Kidney (tissue), 14 donors: ENCODE measurements around the gene ATXN10. TPM values are rescaled to one million over a fixed set of nuclear protein-coding genes. Genes with fewer than 3 reads are reported as not detected.

Source experiments
- DNase-seq, 5 donors: peaks; one replicate each; pipeline ENCODE4 v3.0.0-alpha.2; 2013 to 2020
- FAIRE-seq: peaks from 2 replicates; lab custom pipeline; 2012; peaks lifted over from hg19 to GRCh38; lab: Jason Lieb, UNC
- H3K27ac ChIP-seq, 2 donors: one replicate each; pipeline ENCODE4 v1.7.0; 2013; ENCODE audit warnings: low read depth in 2 of 2, low read length in 2 of 2, inconsistent platforms in 1 of 2
- H3K27me3 ChIP-seq: one replicate; pipeline ENCODE4 v1.7.1; 2013; ENCODE audit warnings: low read length, inconsistent platforms; ENCODE audit not compliant: control insufficient read depth, insufficient read depth
- H3K36me3 ChIP-seq, 3 donors: one replicate each; pipeline versions ENCODE4 v1.7.0 to v1.7.1; 2013; ENCODE audit warnings: low read length in 3 of 3, control low read depth in 1 of 3, inconsistent platforms in 1 of 3; ENCODE audit not compliant: insufficient read depth in 3 of 3, control insufficient read depth in 2 of 3
- H3K4me1 ChIP-seq, 3 donors: one replicate each; pipeline versions ENCODE4 v1.7.0 to v1.7.1; 2013; ENCODE audit warnings: low read length in 3 of 3, inconsistent platforms in 1 of 3, low read depth in 1 of 3; ENCODE audit not compliant: control insufficient read depth in 2 of 3, insufficient read depth in 2 of 3
- H3K4me3 ChIP-seq, 3 donors: one replicate each; pipeline versions ENCODE4 v1.7.0 to v1.8.1; 2013; ENCODE audit warnings: low read length in 3 of 3, control low read depth in 1 of 3, inconsistent platforms in 1 of 3
- H3K9ac ChIP-seq, 3 donors: one replicate each; pipeline versions ENCODE4 v1.7.0 to v1.7.1; 2013; ENCODE audit warnings: low read length in 3 of 3, control low read depth in 1 of 3, inconsistent platforms in 1 of 3
- H3K9me3 ChIP-seq, 3 donors: one replicate each; pipeline versions ENCODE4 v1.7.0 to v1.7.1; 2013; ENCODE audit warnings: low read length in 3 of 3, control low read depth in 1 of 3, inconsistent platforms in 1 of 3; ENCODE audit not compliant: control insufficient read depth in 2 of 3, insufficient read depth in 1 of 3
- CTCF ChIP-seq: IDR thresholded peaks from 3 replicates; pipeline ENCODE4 v1.5.1; 2012; ENCODE audit warnings: mild to moderate bottlenecking, moderate library complexity, borderline replicate concordance; ENCODE audit not compliant: insufficient read depth; ENCODE audit errors: extremely low read depth
- intact Hi-C: fragments of 100-400 bp; cut with DNase I; formaldehyde crosslinking; loops from one replicate; pipeline ENCODE4 v1.11.1; 2022
- polyA plus RNA-seq: library from polyadenylated mRNA; stranded (reverse); fragments of 350-450 nt; fragmentation: Illumina TruSeq; extraction: RNeasy Lipid Tissue Mini Kit (QIAGEN cat#74804); gene quantifications from one replicate; pipeline ENCODE4 v1.2.3, GENCODE V29; 2014; ENCODE audit warnings: low read depth, low replicate concordance; ENCODE audit not compliant: insufficient read depth
- total RNA-seq: library from RNA; stranded (reverse); fragmentation: NEBNext Ultra II Directional; extraction: Animal tissue kit (Norgen Biotek cat#: 25700); gene quantifications from one replicate; pipeline ENCODE4 v1.2.1, GENCODE V29; 2021
- donor health status: control.
- donor health status: control.
- donor health status: control.
- donor health status: control.
- donor health status: control.
- donor health status: DM: yes; HTN: yes; CAD: no.
- donor health status: Normal renal cell carcinoma (clear cell type).

The ATXN10 gene
- total and polyA plus RNA-seq, 2 donors from 2014 or later: 121 to 142 TPM

- no peak overlapping the region for H3K9ac ChIP-seq
- no peaks in the 10 kb centered on the region for H3K9me3 ChIP-seq
- H3K27ac ChIP-seq: no peak overlapping the region
- DNase-seq (peak in 4 of 5 donors; percentile 48 to 92 (median 58)), FAIRE-seq (no peak)
- no peak for TF ChIP-seq CTCF
- no peaks in the 10 kb centered on the region for H3K4me1 ChIP-seq
- no peaks in the 10 kb centered on the region for H3K27me3 ChIP-seq
- H3K4me3 ChIP-seq: no peak overlapping the region
- intact Hi-C loops: no loop called here
- H3K36me3 ChIP-seq: no peaks in the 10 kb centered on the region
These were observed 45.4 kb upstream of the ATXN10 start for GRCh38 chr22:45626198-45626651.

GRCh38 chr22:45627489-45628233 lies 44.0 kb upstream of the ATXN10 start:
- no peak overlapping the region for H3K9ac ChIP-seq
- no peak for TF ChIP-seq CTCF
- H3K9me3 ChIP-seq: no peaks in the 10 kb centered on the region
- H3K4me3 ChIP-seq: no peak overlapping the region
- H3K27me3 ChIP-seq: no peaks in the 10 kb centered on the region
- no peak overlapping the region for H3K27ac ChIP-seq
- H3K36me3 ChIP-seq: no peaks in the 10 kb centered on the region
- no peaks in the 10 kb centered on the region for H3K4me1 ChIP-seq
- FAIRE-seq: no peak
- intact Hi-C loops: no loop called here
- peak in 2 of 5 donors; percentile 42 to 48 for DNase-seq

- TF ChIP-seq CTCF: no peak
These were observed 43.1 kb upstream of the ATXN10 start for GRCh38 chr22:45628515-45628914.

More at GRCh38 chr22:45628515-45628914, 43.1 kb upstream of the ATXN10 start:
- Histone ChIP-seq H3K36me3 (no peaks in the 10 kb centered on the region), H3K9me3 (no peaks in the 10 kb centered on the region), H3K9ac (no peak overlapping the region), H3K4me1 (no peaks in the 10 kb centered on the region), H3K4me3 (no peak overlapping the region), H3K27ac (no peak overlapping the region), H3K27me3 (no peaks in the 10 kb centered on the region)
- DNase-seq (no peak), FAIRE-seq (no peak)
- intact Hi-C loops: no loop called here
